ENCODE measurements around the gene NEK6.
"Not testable (repeated sequence)": the region's sequence is repeated elsewhere in the genome, so short reads cannot be mapped to it uniquely, and the experiment has no call there.

The NEK6 gene

GRCh38 chr9:124239249-124240073 is 18.3 kb upstream of the NEK6 start:
- Histone ChIP-seq H3K9me3 (no peaks in the 10 kb centered on the region), H3K4me1 (no peaks in the 10 kb centered on the region)

GRCh38 chr9:124242331-124243194 is 15.2 kb upstream of the NEK6 start:
- no peaks in the 10 kb centered on the region for H3K4me1 ChIP-seq
- no peak for DNase-seq
- TF ChIP-seq CTCF (IDR thresholded peaks at IDR 0.05; ENCODE audit: low read depth, low read length): no peak
- no peak overlapping the region for H3K4me3 ChIP-seq (ENCODE audit: low read depth, low read length)
- no peaks in the 10 kb centered on the region for H3K9me3 ChIP-seq
- no peaks in the 10 kb centered on the region for H3K36me3 ChIP-seq
- peaks cover 3% of the 10 kb centered on the region for H3K27me3 ChIP-seq

More at GRCh38 chr9:124239249-124240073, 18.3 kb upstream of the NEK6 start:
- Histone ChIP-seq H3K4me3 (ENCODE audit: low read depth, low read length) (no peak overlapping the region), H3K27me3 (peaks cover 8% of the 10 kb centered on the region), H3K36me3 (no peaks in the 10 kb centered on the region)
- TF ChIP-seq CTCF (IDR thresholded peaks at IDR 0.05; ENCODE audit: low read depth, low read length): no peak
- no peak for DNase-seq

GRCh38 chr9:124247393-124247792 is 10.4 kb upstream of the NEK6 start:
- not testable (repeated sequence) for H3K9me3 ChIP-seq; H3K36me3 ChIP-seq; H3K4me1 ChIP-seq; H3K4me3 ChIP-seq (ENCODE audit: low read depth, low read length); DNase-seq
- peaks cover 12% of the 10 kb centered on the region for H3K27me3 ChIP-seq

- peaks cover 17% of the 10 kb centered on the region for H3K27me3 ChIP-seq
- no peaks in the 10 kb centered on the region for H3K9me3 ChIP-seq
- H3K4me3 ChIP-seq (ENCODE audit: low read depth, low read length): no peak overlapping the region
- TF ChIP-seq CTCF (IDR thresholded peaks at IDR 0.05; ENCODE audit: low read depth, low read length): no peak
- DNase-seq: no peak
- no peaks in the 10 kb centered on the region for H3K4me1 ChIP-seq
- no peaks in the 10 kb centered on the region for H3K36me3 ChIP-seq
Observed at GRCh38 chr9:124248066-124248465, 9.7 kb upstream of the NEK6 start.

GRCh38 chr9:124248960-124249359 is 8.8 kb upstream of the NEK6 start:
- Histone ChIP-seq H3K9me3 (no peaks in the 10 kb centered on the region), H3K36me3 (no peaks in the 10 kb centered on the region), H3K27me3 (peaks cover 17% of the 10 kb centered on the region), H3K4me1 (no peaks in the 10 kb centered on the region), H3K4me3 (ENCODE audit: low read depth, low read length) (no peak overlapping the region)
- DNase-seq: no peak
- no peak for TF ChIP-seq CTCF (IDR thresholded peaks at IDR 0.05; ENCODE audit: low read depth, low read length)

GRCh38 chr9:124251204-124251603 is 6.5 kb upstream of the NEK6 start:
- H3K4me1 ChIP-seq: no peaks in the 10 kb centered on the region
- DNase-seq: no peak
- H3K36me3 ChIP-seq: no peaks in the 10 kb centered on the region
- peaks cover 17% of the 10 kb centered on the region for H3K27me3 ChIP-seq
- no peak for TF ChIP-seq CTCF (IDR thresholded peaks at IDR 0.05; ENCODE audit: low read depth, low read length)
- H3K4me3 ChIP-seq (ENCODE audit: low read depth, low read length): no peak overlapping the region
- H3K9me3 ChIP-seq: no peaks in the 10 kb centered on the region

Measured in BE2C (cell line).